ENCODE data around the gene ARNT2. TPM values are rescaled to one million over a fixed set of nuclear protein-coding genes. Genes with fewer than 3 reads are reported as not detected.

Gene ARNT2
- total RNA-seq, 1 donor from 2014 or later, result 3.6 TPM

GRCh38 chr15:80562033-80562432, 157.9 kb downstream of the ARNT2 start:
- no peak for DNase-seq
- intact Hi-C loops (cut with micrococcal nuclease), result no loop called here
- H3K27me3 ChIP-seq (ENCODE audit: low read depth), result peaks cover 11% of the 10 kb centered on the region
- no peak overlapping the region for H3K4me3 ChIP-seq
- no peaks in the 10 kb centered on the region for H3K9me3 ChIP-seq (replicated peaks)
- no peaks in the 10 kb centered on the region for H3K4me1 ChIP-seq
- no peak overlapping the region for H3K27ac ChIP-seq (replicated peaks)
- no peak for TF ChIP-seq CTCF (IDR thresholded peaks at IDR 0.05; ENCODE audit: borderline replicate concordance)
- H3K36me3 ChIP-seq, result no peaks in the 10 kb centered on the region

GRCh38 chr15:80562846-80563245, 158.7 kb downstream of the ARNT2 start:
- TF ChIP-seq CTCF (IDR thresholded peaks at IDR 0.05; ENCODE audit: borderline replicate concordance), result no peak

GRCh38 chr15:80563372-80563997, 159.3 kb downstream of the ARNT2 start:
- no peak overlapping the region for H3K4me3 ChIP-seq
- DNase-seq, result no peak
- no peaks in the 10 kb centered on the region for H3K36me3 ChIP-seq
- intact Hi-C loops (cut with micrococcal nuclease), result no loop called here
- no peak overlapping the region for H3K27ac ChIP-seq (replicated peaks)
- H3K27me3 ChIP-seq (ENCODE audit: low read depth), result peaks cover 16% of the 10 kb centered on the region
- TF ChIP-seq CTCF (IDR thresholded peaks at IDR 0.05; ENCODE audit: borderline replicate concordance), result no peak
- no peaks in the 10 kb centered on the region for H3K9me3 ChIP-seq (replicated peaks)
- H3K4me1 ChIP-seq, result peaks cover 3% of the 10 kb centered on the region

More at GRCh38 chr15:80562846-80563245, 158.7 kb downstream of the ARNT2 start:
- no peak overlapping the region for H3K27ac ChIP-seq (replicated peaks)
- no peak overlapping the region for H3K4me3 ChIP-seq
- H3K9me3 ChIP-seq (replicated peaks), result no peaks in the 10 kb centered on the region
- no peak for DNase-seq
- H3K4me1 ChIP-seq, result peaks cover 3% of the 10 kb centered on the region
- intact Hi-C loops (cut with micrococcal nuclease), result no loop called here
- peaks cover 16% of the 10 kb centered on the region for H3K27me3 ChIP-seq (ENCODE audit: low read depth)
- no peaks in the 10 kb centered on the region for H3K36me3 ChIP-seq

GRCh38 chr15:80564056-80564455, 159.9 kb downstream of the ARNT2 start:
- H3K4me1 ChIP-seq, result peaks cover 3% of the 10 kb centered on the region
- peaks cover 16% of the 10 kb centered on the region for H3K27me3 ChIP-seq (ENCODE audit: low read depth)
- no peak for DNase-seq
- no peak for TF ChIP-seq CTCF (IDR thresholded peaks at IDR 0.05; ENCODE audit: borderline replicate concordance)
- no peak overlapping the region for H3K4me3 ChIP-seq
- H3K9me3 ChIP-seq (replicated peaks), result no peaks in the 10 kb centered on the region
- no peak overlapping the region for H3K27ac ChIP-seq (replicated peaks)
- H3K36me3 ChIP-seq, result no peaks in the 10 kb centered on the region
- intact Hi-C loops (cut with micrococcal nuclease), result no loop called here

- peaks cover 24% of the 10 kb centered on the region for H3K27me3 ChIP-seq (ENCODE audit: low read depth)
- intact Hi-C loops (cut with micrococcal nuclease), result loop anchor here (5.0 kb wide), 1 partner anchor 212 kb away; the partner anchor contains the start of gene CEMIP
- no peak for TF ChIP-seq CTCF (IDR thresholded peaks at IDR 0.05; ENCODE audit: borderline replicate concordance)
Measured at GRCh38 chr15:80565398-80565797, 161.2 kb downstream of the ARNT2 start.

More at GRCh38 chr15:80565398-80565797, 161.2 kb downstream of the ARNT2 start:
- no peak for DNase-seq
- peaks cover 3% of the 10 kb centered on the region for H3K4me1 ChIP-seq
- H3K27ac ChIP-seq (replicated peaks), result no peak overlapping the region
- no peaks in the 10 kb centered on the region for H3K9me3 ChIP-seq (replicated peaks)
- H3K4me3 ChIP-seq, result no peak overlapping the region
- no peaks in the 10 kb centered on the region for H3K36me3 ChIP-seq

Data from left ventricle myocardium inferior (tissue), 1 donor.